CD4-positive, alpha-beta memory T cell (primary cell): ENCODE measurements around the gene ZNF217. TPM values are rescaled to one million over a fixed set of nuclear protein-coding genes. Genes with fewer than 3 reads are reported as not detected.

ENCODE experiments used
- CTCF ChIA-PET: fragments of 350-600 bp; sonication (Branson Sonifier 250); formaldehyde crosslinking; loops from one replicate; lab custom pipeline; 2021; ENCODE audit warnings: inconsistent platforms; ENCODE audit not compliant: partially characterized antibody; lab: Charles Lee
- POLR2A ChIA-PET: fragments of 350-600 bp; sonication (Branson Sonifier 250); formaldehyde crosslinking; loops from one replicate; lab custom pipeline; 2021; ENCODE audit not compliant: partially characterized antibody; lab: Charles Lee
- DNase-seq, 5 donors: peaks; one replicate each; pipeline versions ENCODE4 v3.0.0 to v3.0.0-alpha.2; 2020 to 2022; ENCODE audit warnings: mixed read lengths in 1 of 5
- H3K27ac ChIP-seq: one replicate; pipeline ENCODE4 v1.7.0; 2013; ENCODE audit warnings: low read depth, low read length
- H3K27me3 ChIP-seq: 2 replicates; pipeline ENCODE4 v1.7.0; 2013; ENCODE audit warnings: mild to moderate bottlenecking, low read length, moderate library complexity; ENCODE audit not compliant: insufficient read depth
- H3K36me3 ChIP-seq: 2 replicates; pipeline ENCODE4 v1.7.0; 2013; ENCODE audit warnings: mild to moderate bottlenecking, low read length, moderate library complexity; ENCODE audit not compliant: insufficient read depth
- H3K4me1 ChIP-seq: 2 replicates; pipeline ENCODE4 v1.7.0; 2013; ENCODE audit warnings: mild to moderate bottlenecking, low read length, moderate library complexity; ENCODE audit not compliant: insufficient read depth
- H3K4me3 ChIP-seq, 2 donors: one replicate each; pipeline ENCODE4 v1.7.0; 2013; ENCODE audit warnings: low read length in 2 of 2, mild to moderate bottlenecking in 1 of 2
- H3K9me3 ChIP-seq, 2 donors: one replicate each; pipeline ENCODE4 v1.7.0; 2013; ENCODE audit warnings: low read length in 2 of 2, control low read depth in 1 of 2; ENCODE audit not compliant: control insufficient read depth in 1 of 2
- H3K27ac Mint-ChIP-seq, 7 donors: one replicate each; pipeline ENCODE4 v1.8.0; 2020 to 2021; ENCODE audit warnings: mixed read lengths in 7 of 7, mild to moderate bottlenecking in 6 of 7, inconsistent platforms in 3 of 7, moderate library complexity in 3 of 7
- H3K27me3 Mint-ChIP-seq, 2 donors: one replicate each; pipeline ENCODE4 v1.8.0; 2020 to 2021; ENCODE audit warnings: mixed read lengths in 2 of 2
- H3K36me3 Mint-ChIP-seq, 2 donors: one replicate each; pipeline ENCODE4 v1.8.0; 2020 to 2021; ENCODE audit warnings: mixed read lengths in 2 of 2, inconsistent platforms in 1 of 2, mild to moderate bottlenecking in 1 of 2
- H3K4me1 Mint-ChIP-seq, 4 donors: one replicate each; pipeline ENCODE4 v1.8.0; 2020 to 2021; ENCODE audit warnings: mixed read lengths in 4 of 4, mild to moderate bottlenecking in 1 of 4
- H3K4me3 Mint-ChIP-seq, 8 donors: one replicate each; pipeline ENCODE4 v1.8.0; 2020 to 2021; ENCODE audit warnings: mixed read lengths in 8 of 8, mild to moderate bottlenecking in 7 of 8, moderate library complexity in 6 of 8, inconsistent platforms in 3 of 8
- H3K9me3 Mint-ChIP-seq, 8 donors: one replicate each; pipeline ENCODE4 v1.8.0; 2020 to 2021; ENCODE audit warnings: mixed read lengths in 8 of 8, mild to moderate bottlenecking in 5 of 8, inconsistent platforms in 3 of 8, moderate library complexity in 1 of 8
- intact Hi-C: fragments of 100-400 bp; cut with micrococcal nuclease; formaldehyde crosslinking; loops from one replicate; pipeline ENCODE4 v1.15.1; 2023
- polyA plus RNA-seq, 2 donors: library from polyadenylated mRNA; unstranded; fragments of 300-500 nt; fragmentation: Illumina TruSeq; gene quantifications; one replicate each; pipeline ENCODE4 v1.2.3, GENCODE V29; 2021
- total RNA-seq, 2 experiments: library from RNA; stranded (reverse); gene quantifications; one replicate each; pipeline ENCODE4 v1.2.3, GENCODE V29; 2021

ZNF217 gene
- total and polyA plus RNA-seq, 4 experiments from 2014 or later = 11.6 to 111 (median 64.4) TPM

GRCh38 chr20:53581444-53582250, 12.0 kb downstream of the ZNF217 start:
- Histone ChIP-seq H3K27me3 (no peaks in the 10 kb centered on the region), H3K36me3 (peaks cover 23% of the 10 kb centered on the region), H3K27ac (peak overlapping the region; percentile 68), H3K4me1 (peaks cover 98% of the 10 kb centered on the region), H3K4me3 (peak overlapping the region; percentile 36 to 79), H3K9me3 (no peaks in the 10 kb centered on the region)
- H3K27ac Mint-ChIP-seq = peak overlapping the region; percentile 94 to 100 (median 95)
- H3K4me1 Mint-ChIP-seq = peaks cover 55 to 95% (median 76%) of the 10 kb centered on the region in 4 donors
- peak in 3 of 5 donors; percentile 45 to 52 (median 47) for DNase-seq
- CTCF ChIA-PET = interaction anchor here (1.0 to 7.4 kb wide), 13 partner anchors 10 to 363 kb away, joined by 3 to 118 read pairs (median 5); no protein-coding TSS in a partner anchor
- H3K36me3 Mint-ChIP-seq = peaks cover 37 to 57% of the 10 kb centered on the region in 2 donors
- H3K9me3 Mint-ChIP-seq = no peaks in the 10 kb centered on the region
- intact Hi-C loops = loop anchor here (5.0 kb wide), 1 partner anchor 41 kb away; no protein-coding TSS in a partner anchor
- peak overlapping the region; percentile 85 to 95 (median 90) for H3K4me3 Mint-ChIP-seq
- POLR2A ChIA-PET = interaction anchor here (0.5 to 7.9 kb wide), 24 partner anchors 12 to 354 kb away, joined by 3 to 106 read pairs (median 6); partner anchors contain the start of gene ZNF217
- H3K27me3 Mint-ChIP-seq = no peaks in the 10 kb centered on the region

GRCh38 chr20:53580376-53581111, 13.1 kb downstream of the ZNF217 start:
- DNase-seq = no peak
- Histone ChIP-seq H3K27me3 (no peaks in the 10 kb centered on the region), H3K9me3 (no peaks in the 10 kb centered on the region), H3K36me3 (peaks cover 34% of the 10 kb centered on the region), H3K4me1 (peaks cover 97% of the 10 kb centered on the region), H3K4me3 (peak overlapping the region; percentile 45 to 79), H3K27ac (peak overlapping the region; percentile 68)
- Mint-ChIP-seq H3K36me3 (peaks cover 48 to 66% of the 10 kb centered on the region in 2 donors), H3K27me3 (no peaks in the 10 kb centered on the region), H3K4me1 (peaks cover 55 to 95% (median 76%) of the 10 kb centered on the region in 4 donors), H3K27ac (peak overlapping the region; percentile 94 to 100 (median 95)), H3K9me3 (no peaks in the 10 kb centered on the region), H3K4me3 (peak overlapping the region; percentile 85 to 95 (median 90))
- CTCF ChIA-PET = interaction anchor here (0.9 to 7.4 kb wide), 16 partner anchors 11 to 360 kb away, joined by 3 to 118 read pairs (median 6); partner anchors contain the start of gene ZNF217
- intact Hi-C loops = loop anchor here (1.0 to 5.0 kb wide), 3 partner anchors 29 to 120 kb away; no protein-coding TSS in a partner anchor
- POLR2A ChIA-PET = interaction anchor here (0.7 to 7.9 kb wide), 28 partner anchors 8 to 360 kb away, joined by 3 to 106 read pairs (median 6); partner anchors contain the start of gene ZNF217

GRCh38 chr20:53579581-53580375, 13.9 kb downstream of the ZNF217 start:
- H3K27ac Mint-ChIP-seq = peak overlapping the region; percentile 94 to 100 (median 95)

GRCh38 chr20:53579266-53579580, 14.4 kb downstream of the ZNF217 start:
- peaks cover 47% of the 10 kb centered on the region for H3K36me3 ChIP-seq
- Mint-ChIP-seq H3K36me3 (peaks cover 60 to 78% of the 10 kb centered on the region in 2 donors), H3K4me1 (peaks cover 57 to 95% (median 75%) of the 10 kb centered on the region in 4 donors), H3K27me3 (no peaks in the 10 kb centered on the region), H3K9me3 (no peaks in the 10 kb centered on the region), H3K27ac (peak overlapping the region; percentile 94 to 100 (median 95)), H3K4me3 (peak overlapping the region; percentile 85 to 95 (median 90))
- H3K4me1 ChIP-seq = peaks cover 97% of the 10 kb centered on the region
- peak overlapping the region; percentile 68 for H3K27ac ChIP-seq
- intact Hi-C loops = loop anchor here (1.0 to 5.0 kb wide), 5 partner anchors 15 to 618 kb away; no protein-coding TSS in a partner anchor
- ChIA-PET POLR2A (interaction anchor here (0.9 to 7.9 kb wide), 31 partner anchors 10 to 371 kb away, joined by 3 to 106 read pairs (median 4); partner anchors contain the start of gene ZNF217), CTCF (interaction anchor here (0.9 to 7.4 kb wide), 23 partner anchors 9 to 366 kb away, joined by 3 to 118 read pairs (median 7); partner anchors contain the start of gene ZNF217)
- no peaks in the 10 kb centered on the region for H3K9me3 ChIP-seq
- no peak for DNase-seq
- no peaks in the 10 kb centered on the region for H3K27me3 ChIP-seq
- H3K4me3 ChIP-seq = peak overlapping the region; percentile 45 to 79

More at GRCh38 chr20:53579581-53580375, 13.9 kb downstream of the ZNF217 start:
- Mint-ChIP-seq H3K9me3 (no peaks in the 10 kb centered on the region), H3K27me3 (no peaks in the 10 kb centered on the region), H3K4me1 (peaks cover 58 to 95% (median 75%) of the 10 kb centered on the region in 4 donors), H3K36me3 (peaks cover 56 to 73% of the 10 kb centered on the region in 2 donors), H3K4me3 (peak overlapping the region; percentile 85 to 95 (median 90))
- peak overlapping the region; percentile 68 for H3K27ac ChIP-seq
- peaks cover 42% of the 10 kb centered on the region for H3K36me3 ChIP-seq
- H3K4me3 ChIP-seq = peak overlapping the region; percentile 45 to 79
- POLR2A ChIA-PET = interaction anchor here (0.7 to 7.9 kb wide), 32 partner anchors 9 to 370 kb away, joined by 3 to 106 read pairs (median 4); partner anchors contain the start of gene ZNF217
- no peaks in the 10 kb centered on the region for H3K9me3 ChIP-seq
- DNase-seq = peak in 4 of 5 donors; percentile 43 to 52 (median 50)
- intact Hi-C loops = loop anchor here (1.0 to 5.0 kb wide), 8 partner anchors 15 to 618 kb away; no protein-coding TSS in a partner anchor
- H3K27me3 ChIP-seq = no peaks in the 10 kb centered on the region
- H3K4me1 ChIP-seq = peaks cover 97% of the 10 kb centered on the region
- CTCF ChIA-PET = interaction anchor here (0.9 to 7.4 kb wide), 25 partner anchors 10 to 365 kb away, joined by 3 to 118 read pairs (median 6); partner anchors contain the start of gene ZNF217

- peak overlapping the region; percentile 94 to 100 (median 95) for H3K27ac Mint-ChIP-seq
- ChIA-PET CTCF (interaction anchor here (0.6 to 7.4 kb wide), 29 partner anchors 9 to 367 kb away, joined by 3 to 118 read pairs (median 4); partner anchors contain the start of gene ZNF217), POLR2A (interaction anchor here (0.5 to 7.9 kb wide), 26 partner anchors 10 to 371 kb away, joined by 3 to 106 read pairs (median 6); partner anchors contain the start of gene ZNF217)
- intact Hi-C loops = loop anchor here (1.0 to 5.0 kb wide), 10 partner anchors 16 to 619 kb away; no protein-coding TSS in a partner anchor
- peak overlapping the region; percentile 85 to 95 (median 90) for H3K4me3 Mint-ChIP-seq
- no peaks in the 10 kb centered on the region for H3K27me3 Mint-ChIP-seq
- H3K4me3 ChIP-seq = peak overlapping the region; percentile 45 to 79
- no peaks in the 10 kb centered on the region for H3K27me3 ChIP-seq
- peaks cover 97% of the 10 kb centered on the region for H3K4me1 ChIP-seq
- H3K9me3 Mint-ChIP-seq = no peaks in the 10 kb centered on the region
- peak; percentile 78 to 83 (median 83) for DNase-seq
- H3K9me3 ChIP-seq = no peaks in the 10 kb centered on the region
- H3K27ac ChIP-seq = peak overlapping the region; percentile 68
- H3K36me3 Mint-ChIP-seq = peaks cover 65 to 83% of the 10 kb centered on the region in 2 donors
- peaks cover 52% of the 10 kb centered on the region for H3K36me3 ChIP-seq
- H3K4me1 Mint-ChIP-seq = peaks cover 57 to 95% (median 75%) of the 10 kb centered on the region in 4 donors
These were observed 15.0 kb downstream of the ZNF217 start for GRCh38 chr20:53578492-53579222.
